OCI-LY1 (cell line): Measurements from ENCODE around the gene TRIM39.

ENCODE experiments used
- CTCF ChIP-seq: fragments of 200-600 bp; sonication (generic), shearing (Covaris generic); IDR thresholded peaks from 2 replicates; pipeline ENCODE4 v1.5.1; 2017; ENCODE audit warnings: mild to moderate bottlenecking, antibody characterized with exemption, low read length, moderate library complexity, mixed read lengths
- EZH2 ChIP-seq: fragments of 200-600 bp; sonication (generic), shearing (Covaris generic); IDR thresholded peaks from 2 replicates; pipeline ENCODE4 v1.8.0; 2017; ENCODE audit warnings: borderline replicate concordance, mixed run types, mild to moderate bottlenecking, antibody characterized with exemption, low read length, moderate library complexity, mixed read lengths

GRCh38 chr6:30331981-30332380 lies 5.3 kb downstream of the TRIM39 start:
- no peak for TF ChIP-seq CTCF
- TF ChIP-seq EZH2: no peak
